Fibroblast of skin of abdomen (primary cell): ENCODE measurements around the gene PLB1.

Experiments used
- DNase-seq: peaks from one replicate; pipeline ENCODE4 v3.0.0-alpha.2; 2013

Gene PLB1

DNA sequence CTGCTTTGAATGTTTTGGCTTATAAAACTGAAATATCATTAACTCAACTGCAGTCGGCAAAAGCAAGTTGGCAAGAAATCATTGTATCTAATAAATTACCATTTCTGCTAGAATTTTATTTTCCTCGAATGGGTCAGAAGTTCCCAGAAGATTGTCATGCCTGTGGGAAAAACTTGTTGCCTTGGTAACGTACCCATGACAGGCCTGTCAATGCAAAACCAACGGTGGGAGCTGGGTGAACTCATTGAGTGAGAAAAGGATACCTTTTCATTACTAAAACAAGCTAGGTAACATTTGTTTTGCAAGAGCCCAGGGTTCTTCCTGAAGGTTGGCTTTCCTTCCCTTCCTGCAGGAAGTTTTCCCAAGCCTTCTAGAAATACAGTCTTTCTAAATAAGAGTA lies 9.5 kb downstream of the PLB1 start:
- no peak for DNase-seq

- DNase-seq, result no peak
Measured at GRCh38 chr2:28506112-28506910, 10.5 kb downstream of the PLB1 start.

DNA sequence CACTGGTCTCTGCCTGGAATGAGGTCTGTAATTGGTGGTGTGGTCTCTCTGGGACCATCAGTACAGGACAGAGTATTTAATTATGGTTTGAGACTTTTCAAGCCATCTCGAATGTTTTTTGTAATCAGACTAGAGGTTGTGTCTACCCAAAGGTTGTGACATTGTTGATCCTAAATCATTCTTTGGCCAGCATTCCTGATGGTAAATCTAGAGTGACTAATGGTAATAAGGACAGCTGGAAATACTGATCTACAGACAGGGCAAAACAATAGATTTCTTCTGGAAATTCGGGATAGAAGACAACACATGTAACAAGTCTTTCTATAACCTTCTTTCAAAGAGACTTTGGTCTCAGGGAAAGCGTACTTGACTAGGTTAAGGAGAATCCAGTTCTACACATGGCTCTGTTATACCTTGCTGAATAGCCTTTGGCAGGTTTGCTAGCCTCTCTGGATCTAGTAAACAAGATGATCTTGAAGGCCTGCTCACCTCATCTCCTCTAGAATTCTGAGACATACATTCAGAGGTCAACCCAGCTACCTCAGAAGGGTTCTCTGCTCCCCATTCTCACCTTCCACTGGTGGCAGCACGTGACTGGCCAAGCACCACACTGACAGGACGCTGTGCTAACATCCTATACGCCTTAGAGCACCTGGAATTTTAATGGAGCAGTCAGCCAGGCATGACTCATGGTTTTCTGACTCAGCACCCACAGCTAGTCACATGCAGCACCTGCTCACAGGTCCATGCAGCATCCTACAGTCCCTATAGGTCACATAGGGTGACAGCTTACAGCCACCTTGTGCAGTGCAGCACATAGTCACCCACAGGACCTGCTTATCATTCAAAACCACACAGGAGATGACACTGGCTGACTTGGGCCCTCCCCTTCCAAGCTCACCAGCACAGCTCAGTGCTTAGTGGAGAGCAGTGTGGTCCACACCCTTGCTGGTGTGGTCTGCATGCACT lies 12.2 kb downstream of the PLB1 start:
- no peak for DNase-seq

- no peak for DNase-seq
Measured at GRCh38 chr2:28509361-28509760, 13.5 kb downstream of the PLB1 start.

- DNase-seq, result no peak
Measured at GRCh38 chr2:28510184-28510583, 14.3 kb downstream of the PLB1 start.

DNA sequence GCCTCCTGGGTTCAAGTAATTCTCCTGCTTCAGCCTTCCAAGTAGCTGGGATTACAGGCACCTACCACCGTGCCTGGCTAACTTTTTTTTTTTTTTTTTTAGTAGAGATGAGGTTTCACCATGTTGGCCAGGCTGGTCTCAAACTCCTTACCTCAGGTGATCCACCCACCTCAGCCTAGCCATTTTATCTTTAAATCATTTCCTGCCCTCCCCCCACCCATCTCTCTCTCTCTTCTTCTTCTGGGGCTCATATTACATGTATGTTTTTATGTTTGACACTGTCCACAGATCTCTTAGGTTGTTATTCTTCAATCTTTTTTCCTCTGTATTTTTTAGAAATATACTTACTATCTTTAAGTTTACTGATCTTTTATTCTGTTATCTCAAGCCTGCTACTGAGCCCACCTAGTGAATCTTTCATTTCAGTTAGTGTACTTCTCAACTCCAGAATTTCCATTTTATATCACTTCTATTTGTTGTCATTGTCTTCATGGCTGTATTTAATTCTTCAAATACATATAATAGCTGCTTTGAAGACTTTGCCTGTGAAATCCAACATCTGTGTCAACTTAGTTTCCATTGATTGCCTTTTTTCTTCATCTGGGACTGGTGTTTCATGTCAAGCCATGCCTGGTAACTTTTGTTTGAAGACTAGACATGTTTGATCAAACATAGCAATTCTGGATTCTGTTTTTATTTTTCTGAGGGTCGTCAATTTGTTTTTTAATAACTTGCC lies 16.2 kb downstream of the PLB1 start:
- DNase-seq, result no peak

DNA sequence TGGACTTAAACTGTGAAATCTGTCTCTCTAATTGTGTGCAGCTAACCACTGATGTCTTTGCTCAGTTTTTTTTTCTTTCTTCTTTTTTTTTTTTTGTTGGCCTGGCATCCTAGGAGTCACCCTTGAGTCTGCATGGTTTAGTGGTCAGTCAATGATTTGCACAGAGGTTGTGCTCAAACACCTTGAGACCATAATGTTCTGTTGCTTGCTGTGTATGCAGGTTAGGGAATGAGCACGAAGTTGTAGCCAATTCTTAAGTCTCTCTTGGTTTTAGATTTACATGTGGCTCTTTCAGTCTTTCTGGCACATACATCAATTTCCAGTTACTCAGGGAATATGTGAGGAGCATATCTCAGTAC lies 16.7 kb downstream of the PLB1 start:
- DNase-seq, result no peak

GRCh38 chr2:28513097-28513496 lies 17.2 kb downstream of the PLB1 start:
- DNase-seq, result no peak

DNA sequence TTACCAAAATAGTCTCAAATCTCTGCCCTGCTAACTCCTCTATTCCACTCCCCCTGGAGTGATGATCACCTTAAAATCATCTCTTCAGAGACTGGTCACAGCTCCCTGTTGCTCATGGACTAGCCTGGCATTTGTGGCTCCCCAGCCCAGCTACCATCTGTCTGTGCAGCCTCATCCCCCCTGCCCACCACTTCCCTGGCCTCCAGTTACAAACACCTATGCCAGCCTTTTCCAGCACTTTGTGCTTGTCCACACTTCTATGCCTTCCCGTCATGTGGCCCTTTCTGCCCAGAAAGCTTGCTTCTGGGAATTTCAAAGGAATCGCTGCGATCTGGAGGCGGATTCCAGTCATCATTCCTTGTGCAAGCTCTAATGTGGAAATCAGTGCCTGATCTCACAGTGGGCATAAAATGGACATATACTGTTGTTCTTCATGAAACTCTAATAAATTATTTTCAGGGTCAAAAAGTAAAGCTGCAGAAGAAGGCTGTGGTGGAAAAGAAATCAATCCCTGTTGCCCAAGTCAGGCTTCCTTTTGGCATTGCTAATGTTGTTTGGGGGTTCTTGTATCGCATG lies 19.4 kb downstream of the PLB1 start:
- no peak for DNase-seq

GRCh38 chr2:28516430-28516829 lies 20.6 kb downstream of the PLB1 start:
- no peak for DNase-seq

- no peak for DNase-seq
Measured at GRCh38 chr2:28516950-28517349, 21.1 kb downstream of the PLB1 start.

- no peak for DNase-seq
Measured at GRCh38 chr2:28521663-28522062, 25.8 kb downstream of the PLB1 start.

DNA sequence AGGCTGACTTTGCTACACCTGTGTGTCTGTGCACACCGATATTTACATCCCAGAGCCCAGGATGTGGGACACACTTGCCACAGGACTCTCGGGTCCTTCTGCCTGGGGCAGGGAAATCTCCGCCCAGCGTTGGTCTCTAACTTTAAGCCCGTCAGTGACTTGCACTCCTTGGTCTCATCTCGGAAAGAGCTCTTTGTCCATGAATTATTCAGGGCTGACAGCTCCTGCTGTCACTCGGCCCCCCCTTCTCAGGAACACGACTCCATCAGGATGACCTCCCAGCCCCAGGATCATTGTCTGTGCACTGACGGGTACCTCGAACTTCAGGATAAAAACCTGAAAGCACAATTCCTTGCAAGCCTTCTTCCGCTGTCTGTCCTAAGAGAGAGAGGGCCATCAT lies 26.6 kb downstream of the PLB1 start:
- DNase-seq, result no peak

GRCh38 chr2:28523902-28524301 lies 28.0 kb downstream of the PLB1 start:
- DNase-seq, result no peak

- no peak for DNase-seq
Measured at GRCh38 chr2:28525481-28525880, 29.6 kb downstream of the PLB1 start.

- DNase-seq, result no peak
Measured at GRCh38 chr2:28526527-28527132, 30.8 kb downstream of the PLB1 start.

DNA sequence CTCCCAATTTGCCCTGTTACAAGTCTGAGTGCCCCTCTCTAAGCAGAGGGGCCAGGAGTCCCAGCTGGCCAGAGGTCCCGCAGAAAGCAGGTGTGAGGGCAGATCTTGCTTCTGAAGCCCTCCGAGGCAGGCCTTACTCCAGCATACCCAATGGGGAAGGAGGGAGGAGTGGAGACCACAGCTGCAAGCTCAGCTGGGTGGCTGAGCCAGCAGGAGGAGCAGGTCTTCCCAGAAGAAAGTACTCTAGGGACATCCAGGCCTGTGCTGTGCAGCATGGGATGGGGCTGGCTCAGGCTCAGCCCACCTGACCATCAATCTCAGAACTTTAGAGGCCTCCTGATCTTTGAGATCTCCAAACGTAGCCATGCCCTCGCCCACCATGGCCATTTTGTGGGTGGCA lies 31.3 kb downstream of the PLB1 start:
- no peak for DNase-seq

GRCh38 chr2:28528206-28528605 lies 32.3 kb downstream of the PLB1 start:
- no peak for DNase-seq

DNA sequence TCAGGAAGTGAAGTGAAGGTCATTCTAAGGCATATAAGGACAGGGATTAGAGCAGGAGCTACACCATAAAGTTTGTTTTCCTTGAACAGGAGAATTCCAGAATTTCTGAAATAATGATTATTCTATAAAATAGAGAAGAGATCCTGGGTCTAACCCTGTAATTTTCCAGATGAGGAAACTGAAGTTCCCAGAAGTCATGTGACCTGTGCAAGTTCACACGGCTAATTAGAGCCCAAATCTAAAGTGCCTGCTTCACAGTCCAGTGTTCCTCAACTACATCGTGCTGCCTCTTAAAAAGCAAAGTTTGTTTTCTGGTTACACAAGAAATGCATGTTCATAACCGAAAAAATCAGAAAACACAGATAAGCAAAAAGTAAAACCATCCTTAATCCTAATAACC lies 34.9 kb downstream of the PLB1 start:
- DNase-seq, result no peak

DNA sequence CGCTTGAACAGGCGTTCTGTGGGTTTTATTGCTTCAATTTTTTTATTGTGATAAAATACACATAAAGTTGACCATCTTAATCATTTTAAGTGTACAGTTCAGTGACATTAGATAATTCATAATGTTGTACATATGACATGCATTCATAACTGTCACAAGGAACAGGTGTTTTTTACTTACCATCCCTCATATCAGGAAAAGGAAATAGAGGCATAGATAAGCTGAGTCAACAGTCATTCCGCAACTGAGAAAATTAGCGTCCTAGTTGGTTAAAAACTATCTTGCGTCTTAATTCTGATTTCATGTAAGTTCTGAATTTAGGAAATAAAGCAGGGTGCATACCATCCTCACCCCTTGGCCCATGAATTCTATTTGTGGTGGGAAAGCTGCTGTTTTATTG lies 36.5 kb downstream of the PLB1 start:
- DNase-seq, result no peak

DNA sequence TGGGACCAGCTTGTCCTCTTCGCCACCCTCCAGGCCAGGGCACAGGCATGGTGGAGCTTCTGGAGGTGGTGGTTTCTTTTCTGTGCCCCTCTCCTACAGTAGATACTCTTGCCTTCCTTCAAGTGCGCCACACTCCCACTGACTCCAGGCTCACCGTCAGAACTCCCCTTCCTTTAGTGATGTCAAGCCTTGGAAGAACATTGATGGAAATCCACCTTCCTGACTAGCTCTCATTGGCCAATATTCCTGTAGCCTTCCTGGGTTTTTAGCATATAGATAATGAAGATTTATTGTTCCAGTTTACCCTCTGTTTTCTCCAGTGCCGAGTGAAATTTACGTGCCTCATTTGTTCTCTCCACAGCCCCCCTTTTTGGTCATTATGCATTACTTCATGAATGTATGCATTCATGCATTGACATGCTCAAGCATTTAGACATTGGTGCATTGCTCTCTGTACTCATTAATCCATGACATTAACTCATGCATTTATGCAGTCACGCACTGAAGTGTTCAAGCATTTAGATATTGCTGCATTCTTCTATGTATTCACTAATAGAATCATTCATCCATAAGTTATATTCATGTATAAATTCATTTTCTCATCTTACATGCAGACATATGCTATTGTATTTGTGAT lies 37.3 kb downstream of the PLB1 start:
- no peak for DNase-seq

GRCh38 chr2:28534817-28535216 lies 39.0 kb downstream of the PLB1 start:
- DNase-seq, result no peak
